Measurements from ENCODE around the gene HNRNPA1L2.
"Not testable (repeated sequence)": the region's sequence is repeated elsewhere in the genome, so short reads cannot be mapped to it uniquely, and the experiment has no call there.

GRCh38 chr13:52603316-52603715, 38.9 kb upstream of the HNRNPA1L2 start:
- not testable (repeated sequence) for TF ChIP-seq CTCF (IDR thresholded peaks at IDR 0.05; ENCODE audit: low read depth, low read length, poor library complexity, severe bottlenecking); EZH2phosphoT487 (IDR thresholded peaks at IDR 0.05; ENCODE audit: borderline replicate concordance, low read length)
